Naive B cell (primary cell): ENCODE data around the gene MAPT. TPM values are rescaled to one million over a fixed set of nuclear protein-coding genes. Genes with fewer than 3 reads are reported as not detected.
"Not testable (repeated sequence)": the region's sequence is repeated elsewhere in the genome, so short reads cannot be mapped to it uniquely, and the experiment has no call there.

Experiments
- ATAC-seq, 2 donors: fragments of 150-1000 bp; cut with Tn5 transposase; 2 replicates each; pipeline ENCODE4 v1.10.0; 2021; ENCODE audit warnings: low read depth in 2 of 2, mild to moderate bottlenecking in 2 of 2, moderate library complexity in 2 of 2
- DNase-seq: peaks from one replicate; pipeline ENCODE4 v3.0.0; 2022
- H3K27ac Mint-ChIP-seq, 6 donors: one replicate each; pipeline ENCODE4 v1.8.0; 2020 to 2022; ENCODE audit warnings: mild to moderate bottlenecking in 6 of 6, mixed read lengths in 6 of 6, moderate library complexity in 5 of 6, inconsistent platforms in 2 of 6
- H3K27me3 Mint-ChIP-seq, 3 donors: one replicate each; pipeline ENCODE4 v1.8.0; 2021 to 2022; ENCODE audit warnings: mixed read lengths in 3 of 3, mild to moderate bottlenecking in 1 of 3
- H3K36me3 Mint-ChIP-seq, 2 donors: one replicate each; pipeline ENCODE4 v1.8.0; 2020 to 2022; ENCODE audit warnings: mixed read lengths in 2 of 2, inconsistent platforms in 1 of 2, mild to moderate bottlenecking in 1 of 2
- H3K4me1 Mint-ChIP-seq, 3 donors: one replicate each; pipeline ENCODE4 v1.8.0; 2020 to 2022; ENCODE audit warnings: mixed read lengths in 3 of 3, inconsistent platforms in 1 of 3, mild to moderate bottlenecking in 1 of 3, moderate library complexity in 1 of 3
- H3K4me3 Mint-ChIP-seq, 8 donors: one replicate each; pipeline ENCODE4 v1.8.0; 2020 to 2022; ENCODE audit warnings: mild to moderate bottlenecking in 8 of 8, mixed read lengths in 8 of 8, moderate library complexity in 8 of 8, inconsistent platforms in 2 of 8
- H3K9me3 Mint-ChIP-seq, 7 donors: one replicate each; pipeline ENCODE4 v1.8.0; 2020 to 2022; ENCODE audit warnings: mixed read lengths in 7 of 7, mild to moderate bottlenecking in 5 of 7, inconsistent platforms in 2 of 7, moderate library complexity in 1 of 7
- polyA plus RNA-seq, 6 donors: library from polyadenylated mRNA; unstranded; fragments of 300-500 nt; fragmentation: Illumina TruSeq; gene quantifications; one replicate each; pipeline ENCODE4 v1.2.3, GENCODE V29; 2021; ENCODE audit warnings: low read depth in 6 of 6

Gene MAPT
- polyA plus RNA-seq, 6 donors from 2014 or later: 0.10 to 0.29 TPM; not detected in 4

DNA sequence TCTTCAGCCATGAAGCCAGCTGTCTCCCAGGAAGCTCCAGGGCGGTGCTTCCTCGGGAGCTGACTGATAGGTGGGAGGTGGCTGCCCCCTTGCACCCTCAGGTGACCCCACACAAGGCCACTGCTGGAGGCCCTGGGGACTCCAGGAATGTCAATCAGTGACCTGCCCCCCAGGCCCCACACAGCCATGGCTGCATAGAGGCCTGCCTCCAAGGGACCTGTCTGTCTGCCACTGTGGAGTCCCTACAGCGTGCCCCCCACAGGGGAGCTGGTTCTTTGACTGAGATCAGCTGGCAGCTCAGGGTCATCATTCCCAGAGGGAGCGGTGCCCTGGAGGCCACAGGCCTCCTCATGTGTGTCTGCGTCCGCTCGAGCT is 118.8 kb downstream of the MAPT start:
- ATAC-seq: no peak
- peaks cover 0 to 1% (median 0%) of the 10 kb centered on the region in 3 donors for H3K4me1 Mint-ChIP-seq
- H3K4me3 Mint-ChIP-seq: no peak overlapping the region
- H3K9me3 Mint-ChIP-seq: no peaks in the 10 kb centered on the region
- H3K36me3 Mint-ChIP-seq: no peaks in the 10 kb centered on the region
- H3K27ac Mint-ChIP-seq: no peak overlapping the region
- DNase-seq: no peak
- H3K27me3 Mint-ChIP-seq: peaks cover 0 to 6% (median 0%) of the 10 kb centered on the region in 3 donors

DNA sequence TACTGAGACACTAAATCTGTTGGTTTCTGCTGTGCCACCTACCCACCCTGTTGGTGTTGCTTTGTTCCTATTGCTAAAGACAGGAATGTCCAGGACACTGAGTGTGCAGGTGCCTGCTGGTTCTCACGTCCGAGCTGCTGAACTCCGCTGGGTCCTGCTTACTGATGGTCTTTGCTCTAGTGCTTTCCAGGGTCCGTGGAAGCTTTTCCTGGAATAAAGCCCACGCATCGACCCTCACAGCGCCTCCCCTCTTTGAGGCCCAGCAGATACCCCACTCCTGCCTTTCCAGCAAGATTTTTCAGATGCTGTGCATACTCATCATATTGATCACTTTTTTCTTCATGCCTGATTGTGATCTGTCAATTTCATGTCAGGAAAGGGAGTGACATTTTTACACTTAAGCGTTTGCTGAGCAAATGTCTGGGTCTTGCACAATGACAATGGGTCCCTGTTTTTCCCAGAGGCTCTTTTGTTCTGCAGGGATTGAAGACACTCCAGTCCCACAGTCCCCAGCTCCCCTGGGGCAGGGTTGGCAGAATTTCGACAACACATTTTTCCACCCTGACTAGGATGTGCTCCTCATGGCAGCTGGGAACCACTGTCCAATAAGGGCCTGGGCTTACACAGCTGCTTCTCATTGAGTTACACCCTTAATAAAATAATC is 119.3 kb downstream of the MAPT start:
- peaks cover 0 to 6% (median 0%) of the 10 kb centered on the region in 3 donors for H3K27me3 Mint-ChIP-seq
- H3K4me1 Mint-ChIP-seq: peaks cover 0 to 6% (median 3%) of the 10 kb centered on the region in 3 donors
- DNase-seq: no peak

DNA sequence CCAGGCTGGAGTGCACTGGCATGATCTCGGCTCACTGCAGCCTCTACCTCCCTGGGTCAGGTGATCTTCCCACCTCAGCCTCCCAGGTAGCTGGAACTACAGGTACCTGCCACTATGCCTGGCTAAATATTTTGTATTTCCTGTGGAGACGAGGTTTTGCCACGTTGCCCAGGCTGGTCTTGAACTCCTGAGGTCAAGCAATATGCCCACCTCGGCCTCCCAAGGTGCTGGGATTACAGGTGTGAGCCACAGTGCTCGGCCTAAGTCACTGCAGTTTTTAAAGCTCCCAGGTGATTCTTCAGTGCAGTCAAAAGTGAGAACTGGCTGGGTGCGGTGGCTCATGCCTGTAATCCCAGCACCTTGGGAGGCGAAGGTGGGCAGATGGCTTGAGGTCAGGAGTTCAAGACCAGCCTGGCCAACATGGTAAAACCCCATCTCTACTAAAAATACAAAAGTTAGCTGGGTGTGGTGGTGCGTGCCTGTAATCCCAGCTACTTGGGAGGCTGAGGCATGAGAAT is 125.1 kb downstream of the MAPT start:
- H3K9me3 Mint-ChIP-seq, H3K36me3 Mint-ChIP-seq, H3K4me3 Mint-ChIP-seq, H3K27me3 Mint-ChIP-seq, ATAC-seq, DNase-seq: not testable (repeated sequence)
- Mint-ChIP-seq H3K27ac (peak overlapping the region in 5 of 6 donors; percentile 56 to 95 (median 91)), H3K4me1 (peaks cover 6 to 29% (median 14%) of the 10 kb centered on the region in 3 donors)

More for the DNA sequence above, 119.3 kb downstream of the MAPT start:
- Mint-ChIP-seq H3K27ac (no peak overlapping the region), H3K36me3 (no peaks in the 10 kb centered on the region), H3K9me3 (no peaks in the 10 kb centered on the region), H3K4me3 (no peak overlapping the region)
- ATAC-seq: no peak

DNA sequence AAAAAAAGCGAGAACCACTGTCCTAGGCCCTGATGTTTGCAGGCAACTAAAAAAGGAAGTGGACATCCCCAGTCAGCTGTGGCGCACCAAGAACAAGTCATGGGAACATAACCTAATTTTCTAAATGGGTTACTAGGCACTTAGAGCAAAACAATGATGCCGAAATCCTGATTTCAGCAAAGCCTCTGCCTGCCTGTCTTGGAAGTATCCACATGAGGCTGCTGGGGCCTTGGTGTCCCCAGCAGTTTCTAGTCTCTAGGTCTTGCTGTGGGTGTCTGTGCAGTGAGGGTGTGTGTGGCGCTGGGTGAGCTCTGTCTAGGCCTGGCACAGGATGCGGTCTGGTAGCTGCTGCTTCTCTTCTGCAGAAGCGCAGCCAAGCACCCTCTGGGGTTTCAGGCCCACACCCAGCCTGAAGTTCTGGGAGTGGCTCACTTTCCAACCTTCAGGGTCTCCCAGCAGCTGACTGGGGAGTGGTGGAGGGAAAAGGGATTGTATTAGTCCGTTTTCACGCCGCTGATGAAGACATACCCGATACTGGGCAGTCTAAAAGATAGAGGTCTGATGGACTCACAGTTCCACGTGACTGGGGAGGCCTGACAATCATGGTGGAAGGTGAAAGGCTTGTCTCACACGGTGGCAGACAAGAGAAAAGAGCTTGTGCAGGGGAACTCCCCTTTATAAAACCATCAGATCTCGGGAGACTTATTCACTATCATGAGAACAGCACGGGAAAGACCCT is 125.8 kb downstream of the MAPT start:
- Mint-ChIP-seq H3K9me3 (peaks cover 0 to 2% (median 0%) of the 10 kb centered on the region in 7 donors), H3K27ac (peak overlapping the region; percentile 66 to 95 (median 90)), H3K36me3 (no peaks in the 10 kb centered on the region), H3K4me1 (peaks cover 6 to 31% (median 14%) of the 10 kb centered on the region in 3 donors), H3K27me3 (no peaks in the 10 kb centered on the region), H3K4me3 (peak overlapping the region in 3 of 8 donors; percentile 27 to 79 (median 32))
- ATAC-seq (peak; percentile 87 to 95), DNase-seq (peak; percentile 22)

DNA sequence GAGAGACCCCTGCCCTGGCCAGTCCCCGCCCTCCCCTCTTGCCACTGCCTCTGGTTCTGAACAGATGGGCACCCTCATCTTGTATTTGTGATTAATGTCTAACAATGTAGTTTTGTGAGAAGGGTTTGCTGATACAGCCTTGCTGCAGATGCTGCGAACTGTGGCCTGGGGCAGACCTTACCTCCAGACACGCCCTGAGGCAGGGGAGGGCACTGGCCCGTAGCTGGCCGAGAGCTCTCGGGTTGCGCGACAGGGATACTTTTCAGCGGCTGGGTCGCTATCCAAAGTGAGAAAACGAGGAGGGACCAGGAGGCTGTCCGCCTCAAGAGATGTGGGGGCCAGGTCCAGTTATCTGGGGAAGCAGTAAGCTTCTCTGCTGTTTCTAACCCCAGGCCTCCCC is 126.6 kb downstream of the MAPT start:
- peak overlapping the region in 1 of 6 donors; percentile 93 for H3K27ac Mint-ChIP-seq
- no peak for ATAC-seq
- peaks cover 13 to 39% (median 22%) of the 10 kb centered on the region in 3 donors for H3K4me1 Mint-ChIP-seq
- DNase-seq: no peak
- H3K36me3 Mint-ChIP-seq: no peaks in the 10 kb centered on the region
- H3K9me3 Mint-ChIP-seq: peaks cover 0 to 2% (median 0%) of the 10 kb centered on the region in 7 donors
- peak overlapping the region in 1 of 8 donors; percentile 10 for H3K4me3 Mint-ChIP-seq
- no peaks in the 10 kb centered on the region for H3K27me3 Mint-ChIP-seq

DNA sequence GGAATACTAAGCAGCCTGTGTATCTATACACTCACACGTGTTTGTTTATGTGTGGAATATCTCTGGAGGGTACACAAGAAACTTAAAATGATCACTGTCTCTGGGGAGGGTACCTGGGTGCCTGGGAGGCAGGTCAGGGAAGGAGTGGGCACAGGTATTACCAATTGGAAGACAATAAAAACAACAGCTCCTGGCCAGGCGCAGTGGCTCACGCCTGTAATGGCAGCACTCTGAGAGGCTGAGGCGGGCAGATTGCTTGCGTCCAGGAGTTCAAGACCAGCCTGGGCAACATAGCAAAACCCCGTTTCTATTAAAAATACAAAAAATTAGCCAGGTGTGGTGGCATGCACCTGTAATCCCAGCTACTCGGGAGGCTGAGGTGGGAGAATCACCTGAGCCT is 129.0 kb downstream of the MAPT start:
- DNase-seq, H3K36me3 Mint-ChIP-seq, H3K9me3 Mint-ChIP-seq, ATAC-seq, H3K27me3 Mint-ChIP-seq, H3K4me3 Mint-ChIP-seq: not testable (repeated sequence)
- H3K4me1 Mint-ChIP-seq: peaks cover 27 to 58% (median 34%) of the 10 kb centered on the region in 3 donors
- peak overlapping the region in 5 of 6 donors; percentile 9 to 61 (median 42) for H3K27ac Mint-ChIP-seq

DNA sequence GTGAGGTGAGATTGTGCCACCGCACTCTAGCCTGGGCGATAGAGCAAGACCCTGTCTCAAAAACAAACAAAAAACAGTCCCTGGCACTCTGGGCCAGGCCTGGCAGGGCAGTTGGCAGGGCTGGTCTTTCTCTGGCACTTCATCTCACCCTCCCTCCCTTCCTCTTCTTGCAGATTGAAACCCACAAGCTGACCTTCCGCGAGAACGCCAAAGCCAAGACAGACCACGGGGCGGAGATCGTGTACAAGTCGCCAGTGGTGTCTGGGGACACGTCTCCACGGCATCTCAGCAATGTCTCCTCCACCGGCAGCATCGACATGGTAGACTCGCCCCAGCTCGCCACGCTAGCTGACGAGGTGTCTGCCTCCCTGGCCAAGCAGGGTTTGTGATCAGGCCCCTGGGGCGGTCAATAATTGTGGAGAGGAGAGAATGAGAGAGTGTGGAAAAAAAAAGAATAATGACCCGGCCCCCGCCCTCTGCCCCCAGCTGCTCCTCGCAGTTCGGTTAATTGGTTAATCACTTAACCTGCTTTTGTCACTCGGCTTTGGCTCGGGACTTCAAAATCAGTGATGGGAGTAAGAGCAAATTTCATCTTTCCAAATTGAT is 129.5 kb downstream of the MAPT start:
- Mint-ChIP-seq H3K4me1 (peaks cover 32 to 58% (median 35%) of the 10 kb centered on the region in 3 donors), H3K27ac (peak overlapping the region in 2 of 6 donors; percentile 42 to 79), H3K27me3 (no peaks in the 10 kb centered on the region), H3K4me3 (no peak overlapping the region), H3K36me3 (peaks cover under 1% of the 10 kb centered on the region in 2 donors), H3K9me3 (peaks cover 0 to 1% (median 0%) of the 10 kb centered on the region in 7 donors)
- no peak for DNase-seq
- no peak for ATAC-seq

DNA sequence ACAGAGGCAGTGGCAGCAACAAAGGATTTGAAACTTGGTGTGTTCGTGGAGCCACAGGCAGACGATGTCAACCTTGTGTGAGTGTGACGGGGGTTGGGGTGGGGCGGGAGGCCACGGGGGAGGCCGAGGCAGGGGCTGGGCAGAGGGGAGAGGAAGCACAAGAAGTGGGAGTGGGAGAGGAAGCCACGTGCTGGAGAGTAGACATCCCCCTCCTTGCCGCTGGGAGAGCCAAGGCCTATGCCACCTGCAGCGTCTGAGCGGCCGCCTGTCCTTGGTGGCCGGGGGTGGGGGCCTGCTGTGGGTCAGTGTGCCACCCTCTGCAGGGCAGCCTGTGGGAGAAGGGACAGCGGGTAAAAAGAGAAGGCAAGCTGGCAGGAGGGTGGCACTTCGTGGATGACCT is 130.2 kb downstream of the MAPT start:
- Mint-ChIP-seq H3K27ac (peak overlapping the region in 4 of 6 donors; percentile 43 to 80 (median 72)), H3K9me3 (no peaks in the 10 kb centered on the region)

DNA sequence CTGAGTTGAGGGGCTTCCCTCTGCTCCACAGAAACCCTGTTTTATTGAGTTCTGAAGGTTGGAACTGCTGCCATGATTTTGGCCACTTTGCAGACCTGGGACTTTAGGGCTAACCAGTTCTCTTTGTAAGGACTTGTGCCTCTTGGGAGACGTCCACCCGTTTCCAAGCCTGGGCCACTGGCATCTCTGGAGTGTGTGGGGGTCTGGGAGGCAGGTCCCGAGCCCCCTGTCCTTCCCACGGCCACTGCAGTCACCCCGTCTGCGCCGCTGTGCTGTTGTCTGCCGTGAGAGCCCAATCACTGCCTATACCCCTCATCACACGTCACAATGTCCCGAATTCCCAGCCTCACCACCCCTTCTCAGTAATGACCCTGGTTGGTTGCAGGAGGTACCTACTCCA is 130.7 kb downstream of the MAPT start:
- Mint-ChIP-seq H3K36me3 (peaks cover 8 to 10% of the 10 kb centered on the region in 2 donors), H3K9me3 (no peaks in the 10 kb centered on the region), H3K4me1 (peaks cover 38 to 57% (median 43%) of the 10 kb centered on the region in 3 donors), H3K4me3 (peak overlapping the region in 1 of 8 donors; percentile 54), H3K27me3 (no peaks in the 10 kb centered on the region), H3K27ac (peak overlapping the region in 2 of 6 donors; percentile 83 to 92)
- ATAC-seq (no peak), DNase-seq (no peak)

More for the DNA sequence above, 130.2 kb downstream of the MAPT start:
- no peak for ATAC-seq
- peaks cover 7% of the 10 kb centered on the region in 2 donors for H3K36me3 Mint-ChIP-seq
- H3K4me1 Mint-ChIP-seq: peaks cover 40 to 59% (median 42%) of the 10 kb centered on the region in 3 donors
- H3K27me3 Mint-ChIP-seq: no peaks in the 10 kb centered on the region
- no peak for DNase-seq
- peak overlapping the region in 1 of 8 donors; percentile 27 for H3K4me3 Mint-ChIP-seq

DNA sequence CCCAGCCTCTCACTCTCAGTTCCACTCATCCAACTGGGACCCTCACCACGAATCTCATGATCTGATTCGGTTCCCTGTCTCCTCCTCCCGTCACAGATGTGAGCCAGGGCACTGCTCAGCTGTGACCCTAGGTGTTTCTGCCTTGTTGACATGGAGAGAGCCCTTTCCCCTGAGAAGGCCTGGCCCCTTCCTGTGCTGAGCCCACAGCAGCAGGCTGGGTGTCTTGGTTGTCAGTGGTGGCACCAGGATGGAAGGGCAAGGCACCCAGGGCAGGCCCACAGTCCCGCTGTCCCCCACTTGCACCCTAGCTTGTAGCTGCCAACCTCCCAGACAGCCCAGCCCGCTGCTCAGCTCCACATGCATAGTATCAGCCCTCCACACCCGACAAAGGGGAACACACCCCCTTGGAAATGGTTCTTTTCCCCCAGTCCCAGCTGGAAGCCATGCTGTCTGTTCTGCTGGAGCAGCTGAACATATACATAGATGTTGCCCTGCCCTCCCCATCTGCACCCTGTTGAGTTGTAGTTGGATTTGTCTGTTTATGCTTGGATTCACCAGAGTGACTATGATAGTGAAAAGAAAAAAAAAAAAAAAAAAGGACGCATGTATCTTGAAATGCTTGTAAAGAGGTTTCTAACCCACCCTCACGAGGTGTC is 131.3 kb downstream of the MAPT start:
- H3K4me3 Mint-ChIP-seq: peak overlapping the region in 4 of 8 donors; percentile 14 to 83 (median 40)
- peak overlapping the region; percentile 69 to 92 (median 81) for H3K27ac Mint-ChIP-seq
- ATAC-seq (peak in 1 of 2 donors; percentile 25), DNase-seq (no peak)
- no peaks in the 10 kb centered on the region for H3K27me3 Mint-ChIP-seq
- H3K36me3 Mint-ChIP-seq: peaks cover 14 to 16% of the 10 kb centered on the region in 2 donors
- no peaks in the 10 kb centered on the region for H3K9me3 Mint-ChIP-seq
- peaks cover 34 to 51% (median 43%) of the 10 kb centered on the region in 3 donors for H3K4me1 Mint-ChIP-seq

DNA sequence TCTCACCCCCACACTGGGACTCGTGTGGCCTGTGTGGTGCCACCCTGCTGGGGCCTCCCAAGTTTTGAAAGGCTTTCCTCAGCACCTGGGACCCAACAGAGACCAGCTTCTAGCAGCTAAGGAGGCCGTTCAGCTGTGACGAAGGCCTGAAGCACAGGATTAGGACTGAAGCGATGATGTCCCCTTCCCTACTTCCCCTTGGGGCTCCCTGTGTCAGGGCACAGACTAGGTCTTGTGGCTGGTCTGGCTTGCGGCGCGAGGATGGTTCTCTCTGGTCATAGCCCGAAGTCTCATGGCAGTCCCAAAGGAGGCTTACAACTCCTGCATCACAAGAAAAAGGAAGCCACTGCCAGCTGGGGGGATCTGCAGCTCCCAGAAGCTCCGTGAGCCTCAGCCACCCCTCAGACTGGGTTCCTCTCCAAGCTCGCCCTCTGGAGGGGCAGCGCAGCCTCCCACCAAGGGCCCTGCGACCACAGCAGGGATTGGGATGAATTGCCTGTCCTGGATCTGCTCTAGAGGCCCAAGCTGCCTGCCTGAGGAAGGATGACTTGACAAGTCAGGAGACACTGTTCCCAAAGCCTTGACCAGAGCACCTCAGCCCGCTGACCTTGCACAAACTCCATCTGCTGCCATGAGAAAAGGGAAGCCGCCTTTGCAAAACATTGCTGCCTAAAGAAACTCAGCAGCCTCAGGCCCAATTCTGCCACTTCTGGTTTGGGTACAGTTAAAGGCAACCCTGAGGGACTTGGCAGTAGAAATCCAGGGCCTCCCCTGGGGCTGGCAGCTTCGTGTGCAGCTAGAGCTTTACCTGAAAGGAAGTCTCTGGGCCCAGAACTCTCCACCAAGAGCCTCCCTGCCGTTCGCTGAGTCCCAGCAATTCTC is 132.1 kb downstream of the MAPT start:
- Mint-ChIP-seq H3K27me3 (no peaks in the 10 kb centered on the region), H3K36me3 (peaks cover 20 to 21% of the 10 kb centered on the region in 2 donors), H3K9me3 (no peaks in the 10 kb centered on the region), H3K4me1 (peaks cover 34 to 47% (median 44%) of the 10 kb centered on the region in 3 donors), H3K4me3 (peak overlapping the region in 4 of 8 donors; percentile 14 to 83 (median 40)), H3K27ac (peak overlapping the region; percentile 52 to 92 (median 74))
- no peak for DNase-seq
- ATAC-seq: peak; percentile 29 to 31
